ENCODE measurements around the gene FN3KRP. TPM values are rescaled to one million over a fixed set of nuclear protein-coding genes. Genes with fewer than 3 reads are reported as not detected.

Gene FN3KRP
- total RNA-seq, 4 donors from 2014 or later, result 11.5 to 27.5 (median 17.3) TPM

GRCh38 chr17:82751571-82752370 lies 35.3 kb downstream of the FN3KRP start, which contains the start of gene TBCD:
Gene TBCD (plus strand): TSS chr17:82752065. CDS start chr17:82752194, 129 bp downstream.
- H3K9me3 ChIP-seq, result peaks cover 0 to 3% (median 0%) of the 10 kb centered on the region in 4 donors
- DNase-seq (ENCODE audit: extremely low spot score), result peak; percentile 96
- H3K4me1 ChIP-seq, result peaks cover 12 to 29% (median 21%) of the 10 kb centered on the region in 4 donors
- intact Hi-C loops (cut with DNase I), result loop anchor here (5.0 kb wide), 1 partner anchor 99 kb away; no protein-coding TSS in a partner anchor
- H3K27me3 ChIP-seq, result peaks cover 0 to 4% (median 0%) of the 10 kb centered on the region in 4 donors
- WGBS, result 0% methylated on average over 1 of the region's 114 CpGs
- H3K4me3 ChIP-seq, result peak within 1 kb of the TSS; percentile 93 to 96 (median 94)
- H3K27ac ChIP-seq (replicated peaks in 1 of 4), result peak within 1 kb of the TSS; percentile 90 to 93 (median 92)
- peaks cover under 1 to 9% (median 7%) of the 10 kb centered on the region in 4 donors for H3K36me3 ChIP-seq
- peak; percentile 10 for TF ChIP-seq POLR2A (IDR thresholded peaks at IDR 0.05; ENCODE audit: low read depth)
- TF ChIP-seq CTCF (IDR thresholded peaks at IDR 0.05), result no peak
- peak; percentile 81 to 87 for TF ChIP-seq POLR2AphosphoS5 (IDR thresholded peaks at IDR 0.05)

- 4% methylated on average over 23 of the region's 72 CpGs for WGBS
- peaks cover 0 to 4% (median 0%) of the 10 kb centered on the region in 4 donors for H3K27me3 ChIP-seq
- H3K27ac ChIP-seq (replicated peaks in 1 of 4), result peak overlapping the region; percentile 90 to 93 (median 92)
- peak overlapping the region; percentile 93 to 96 (median 94) for H3K4me3 ChIP-seq
- intact Hi-C loops (cut with DNase I), result loop anchor here (5.0 kb wide), 1 partner anchor 100 kb away; no protein-coding TSS in a partner anchor
- H3K4me1 ChIP-seq, result peaks cover 12 to 29% (median 21%) of the 10 kb centered on the region in 4 donors
- peaks cover 4 to 16% (median 8%) of the 10 kb centered on the region in 4 donors for H3K36me3 ChIP-seq
- DNase-seq (ENCODE audit: extremely low spot score), result no peak
- no peak for TF ChIP-seq EP300 (IDR thresholded peaks at IDR 0.05)
- no peak for TF ChIP-seq POLR2AphosphoS5 (IDR thresholded peaks at IDR 0.05)
- no peak for TF ChIP-seq POLR2A (IDR thresholded peaks at IDR 0.05; ENCODE audit: low read depth)
- TF ChIP-seq CTCF (IDR thresholded peaks at IDR 0.05), result no peak
- H3K9me3 ChIP-seq, result no peaks in the 10 kb centered on the region
Measured at GRCh38 chr17:82752371-82753200, 36.1 kb downstream of the FN3KRP start.

GRCh38 chr17:82753201-82753464 lies 36.6 kb downstream of the FN3KRP start:
- H3K4me1 ChIP-seq, result peaks cover 12 to 29% (median 21%) of the 10 kb centered on the region in 4 donors
- DNase-seq (ENCODE audit: extremely low spot score), result no peak
- intact Hi-C loops (cut with DNase I), result loop anchor here (5.0 kb wide), 1 partner anchor 101 kb away; no protein-coding TSS in a partner anchor
- H3K4me3 ChIP-seq, result peak overlapping the region; percentile 93 to 96 (median 94)
- H3K27me3 ChIP-seq, result peaks cover 0 to 4% (median 0%) of the 10 kb centered on the region in 4 donors
- H3K36me3 ChIP-seq, result peaks cover 4 to 16% (median 8%) of the 10 kb centered on the region in 4 donors
- H3K9me3 ChIP-seq, result no peaks in the 10 kb centered on the region
- no peak for TF ChIP-seq EP300 (IDR thresholded peaks at IDR 0.05)
- peak overlapping the region in 2 of 4 donors; percentile 93 for H3K27ac ChIP-seq (replicated peaks in 1 of 4)
- 43% methylated on average over 8 of the region's 8 CpGs for WGBS

GRCh38 chr17:82754297-82755208 lies 38.0 kb downstream of the FN3KRP start:
- intact Hi-C loops (cut with DNase I), result loop anchor here (5.0 kb wide), 1 partner anchor 102 kb away; no protein-coding TSS in a partner anchor
- H3K27ac ChIP-seq (replicated peaks in 1 of 4), result no peak overlapping the region
- WGBS, result 87% methylated on average over 19 of the region's 19 CpGs

More at GRCh38 chr17:82754297-82755208, 38.0 kb downstream of the FN3KRP start:
- no peak for DNase-seq (ENCODE audit: extremely low spot score)
- Histone ChIP-seq H3K9me3 (no peaks in the 10 kb centered on the region), H3K36me3 (peaks cover 0 to 16% (median 8%) of the 10 kb centered on the region in 4 donors), H3K27me3 (peaks cover 0 to 4% (median 0%) of the 10 kb centered on the region in 4 donors), H3K4me1 (peaks cover 12 to 29% (median 21%) of the 10 kb centered on the region in 4 donors), H3K4me3 (no peak overlapping the region)
- no peak for TF ChIP-seq POLR2AphosphoS5 (IDR thresholded peaks at IDR 0.05)
- no peak for TF ChIP-seq POLR2A (IDR thresholded peaks at IDR 0.05; ENCODE audit: low read depth)
- TF ChIP-seq CTCF (IDR thresholded peaks at IDR 0.05), result no peak
- no peak for TF ChIP-seq EP300 (IDR thresholded peaks at IDR 0.05)

Data from esophagus muscularis mucosa (tissue), 4 donors.